Measurements from ENCODE around the gene VPS54.

- TF ChIP-seq POLR2AphosphoS5 (IDR thresholded peaks at IDR 0.05), result no peak
- TF ChIP-seq CTCF (IDR thresholded peaks at IDR 0.05), result no peak
- TF ChIP-seq POLR2A (IDR thresholded peaks at IDR 0.05), result no peak
These were observed 13.4 kb downstream of the VPS54 start for GRCh38 chr2:64005707-64006356.
